Right lobe of liver (tissue), 6 donors: ENCODE results near the gene TTI1. TPM values are rescaled to one million over a fixed set of nuclear protein-coding genes. Genes with fewer than 3 reads are reported as not detected.

ENCODE experiments used
- ATAC-seq, 4 donors: fragments of 200-7000 bp; cut with Tn5 transposase; one replicate each; pipeline ENCODE4 v1.9.1; 2020; ENCODE audit warnings: mild to moderate bottlenecking in 4 of 4, moderate library complexity in 4 of 4
- DNase-seq, 3 donors: peaks; one replicate each; pipeline ENCODE4 v3.0.0-alpha.2; 2020
- H3K27ac ChIP-seq, 3 donors: fragments of 200-600 bp; one replicate each; pipeline ENCODE4 v1.8.0; 2022
- H3K27me3 ChIP-seq, 2 donors: fragments of 200-600 bp; one replicate each; pipeline ENCODE4 v1.8.0; 2022
- H3K36me3 ChIP-seq, 4 donors: fragments of 200-600 bp; sonication (generic) in 1 of 4; one replicate each; pipeline versions ENCODE4 v1.5.1 to v1.8.0; 2017 to 2022; ENCODE audit warnings: control low read depth in 1 of 4
- H3K4me1 ChIP-seq, 4 donors: fragments of 200-600 bp; sonication (generic) in 1 of 4; one replicate each; pipeline versions ENCODE4 v1.5.1 to v1.8.0; 2017 to 2022; ENCODE audit warnings: control low read depth in 1 of 4
- H3K4me3 ChIP-seq, 3 donors: fragments of 200-600 bp; one replicate each; pipeline ENCODE4 v1.8.0; 2022
- H3K9me3 ChIP-seq, 4 donors: fragments of 200-600 bp; sonication (generic) in 1 of 4; one replicate each; pipeline versions ENCODE4 v1.5.1 to v1.8.0; 2017 to 2022; ENCODE audit warnings: control low read depth in 1 of 4
- CTCF ChIP-seq, 4 donors: fragments of 200-600 bp in 3 of 4; fragments of 450-650 bp in 1 of 4; IDR thresholded peaks; one replicate each; pipeline versions ENCODE4 v1.5.1 to v1.8.0; 2016 to 2022; ENCODE audit warnings: antibody characterized with exemption in 4 of 4, mild to moderate bottlenecking in 2 of 4
- POLR2A ChIP-seq: fragments of 450-650 bp; IDR thresholded peaks from one replicate; pipeline ENCODE4 v1.6.1; 2017; ENCODE audit warnings: antibody characterized with exemption, mild to moderate bottlenecking
- WGBS: methylation state at CpG from one replicate; pipeline ENCODE4 v1.1.6; 2018; ENCODE audit warnings: low coverage, low lambda C conversion rate; ENCODE audit not compliant: insufficient coverage; ENCODE audit errors: missing lambda C conversion rate; 5-methylcytosine and 5-hydroxymethylcytosine counted together
- intact Hi-C, 2 donors: fragments of 100-400 bp; cut with DNase I; formaldehyde crosslinking; loops; one replicate each; pipeline versions ENCODE4 v1.11.2 to v1.14.1; 2022
- total RNA-seq, 6 experiments: library from RNA; depleted of rRNA in 2 of 6; stranded (reverse); fragments of >200 nt in 2 of 6; fragmentation: NEBNext Ultra II Directional in 3 of 6; extraction: Animal tissue kit (Norgen Biotek cat#: 25700) in 3 of 6; gene quantifications; one replicate each; pipeline versions ENCODE4 v1.1.0 to v1.2.4, GENCODE V29; 2016 to 2023
- donor health status: DM: no; HTN: yes; CAD: no.
- donor health status: DM: no; HTN: no; CAD: no.
- donor health status: DM: no; HTN: no; CAD: no.
- donor health status: DM: no; HTN: yes; CAD: no.
- donor health status: DM: no; HTN: yes; CAD: no.

The TTI1 gene
- total RNA-seq, 6 experiments from 2014 or later, result 8.6 to 14.3 (median 11.3) TPM

GRCh38 chr20:37979021-37979985 is 54.0 kb downstream of the TTI1 start:
- Histone ChIP-seq H3K27ac (no peak overlapping the region), H3K4me3 (no peak overlapping the region), H3K9me3 (no peaks in the 10 kb centered on the region), H3K36me3 (no peaks in the 10 kb centered on the region), H3K27me3 (no peaks in the 10 kb centered on the region), H3K4me1 (peaks cover 0 to 9% (median 4%) of the 10 kb centered on the region in 4 donors)
- ATAC-seq, result no peak
- 95% methylated on average over 6 of the region's 16 CpGs for WGBS
- TF ChIP-seq POLR2A, result no peak
- TF ChIP-seq CTCF (IDR thresholded peaks at IDR 0.05), result no peak
- intact Hi-C loops, result no loop called here
- no peak for DNase-seq

GRCh38 chr20:37977786-37978185 is 55.5 kb downstream of the TTI1 start:
- DNase-seq, result no peak
- Histone ChIP-seq H3K4me3 (no peak overlapping the region), H3K36me3 (no peaks in the 10 kb centered on the region), H3K27ac (no peak overlapping the region), H3K27me3 (no peaks in the 10 kb centered on the region), H3K9me3 (no peaks in the 10 kb centered on the region), H3K4me1 (no peaks in the 10 kb centered on the region)
- 76% methylated on average over 6 of the region's 6 CpGs for WGBS
- ATAC-seq, result no peak
- intact Hi-C loops, result no loop called here
- TF ChIP-seq CTCF (IDR thresholded peaks at IDR 0.05), result no peak

GRCh38 chr20:37977338-37977737 is 55.9 kb downstream of the TTI1 start:
- ATAC-seq, result no peak
- Histone ChIP-seq H3K36me3 (no peaks in the 10 kb centered on the region), H3K9me3 (no peaks in the 10 kb centered on the region), H3K27me3 (no peaks in the 10 kb centered on the region), H3K27ac (no peak overlapping the region), H3K4me1 (no peaks in the 10 kb centered on the region), H3K4me3 (no peak overlapping the region)
- 77% methylated on average over 7 of the region's 12 CpGs for WGBS
- no peak for DNase-seq
- TF ChIP-seq POLR2A (no peak), CTCF (IDR thresholded peaks at IDR 0.05) (no peak)
- intact Hi-C loops, result no loop called here

GRCh38 chr20:37976887-37977286 is 56.4 kb downstream of the TTI1 start:
- 52% methylated on average over 7 of the region's 10 CpGs for WGBS
- H3K4me1 ChIP-seq, result no peaks in the 10 kb centered on the region
- no peaks in the 10 kb centered on the region for H3K27me3 ChIP-seq
- H3K36me3 ChIP-seq, result no peaks in the 10 kb centered on the region
- H3K4me3 ChIP-seq, result no peak overlapping the region
- no peak for TF ChIP-seq POLR2A
- TF ChIP-seq CTCF (IDR thresholded peaks at IDR 0.05), result no peak
- no peak overlapping the region for H3K27ac ChIP-seq
- H3K9me3 ChIP-seq, result no peaks in the 10 kb centered on the region
- ATAC-seq, result no peak
- no peak for DNase-seq
- intact Hi-C loops, result no loop called here
